Thyroid gland (tissue), 4 donors: ENCODE results near the gene GDA. TPM values are rescaled to one million over a fixed set of nuclear protein-coding genes. Genes with fewer than 3 reads are reported as not detected.
A peak's percentile ranks its signal among the peaks of the same experiment; 100 is the strongest.

Experiments used
- DNase-seq, 2 donors: peaks; one replicate each; pipeline ENCODE4 v3.0.0-alpha.2; 2019
- H3K27ac ChIP-seq, 3 donors: fragments of 200-600 bp; sonication (generic); 1 replicate in 2 of 3; 2 replicates in 1 of 3; pipeline ENCODE4 v1.5.1; 2016 to 2019; ENCODE audit warnings: mild to moderate bottlenecking in 1 of 3, moderate library complexity in 1 of 3
- H3K27me3 ChIP-seq: fragments of 200-600 bp; sonication (generic); one replicate; pipeline ENCODE4 v1.5.1; 2019
- H3K36me3 ChIP-seq, 2 donors: fragments of 200-600 bp; sonication (generic); one replicate each; pipeline ENCODE4 v1.5.1; 2016 to 2019
- H3K4me1 ChIP-seq, 2 donors: fragments of 200-600 bp; sonication (generic); one replicate each; pipeline ENCODE4 v1.5.1; 2017 to 2019
- H3K4me3 ChIP-seq, 3 donors: fragments of 200-600 bp; sonication (generic); replicated peaks in 1 of 3; 1 replicate in 2 of 3; 2 replicates in 1 of 3; pipeline ENCODE4 v1.5.1; 2016; ENCODE audit warnings: mild to moderate bottlenecking in 1 of 3
- H3K9me3 ChIP-seq: fragments of 200-600 bp; sonication (generic); one replicate; pipeline ENCODE4 v1.5.1; 2017
- POLR2A ChIP-seq, 2 donors: fragments of 450-650 bp; IDR thresholded peaks; one replicate each; pipeline ENCODE4 v1.6.1; 2017; ENCODE audit warnings: antibody characterized with exemption in 2 of 2, mild to moderate bottlenecking in 2 of 2, moderate library complexity in 1 of 2
- WGBS, 2 donors: methylation state at CpG; one replicate each; pipeline ENCODE4 v1.1.5; 2017; 5-methylcytosine and 5-hydroxymethylcytosine counted together
- intact Hi-C: fragments of 100-400 bp; cut with DNase I; formaldehyde crosslinking; loops from one replicate; pipeline ENCODE4 v1.15.1; 2023
- total RNA-seq, 4 donors: library from RNA; depleted of rRNA; stranded (reverse); fragments of >200 nt; gene quantifications; one replicate each; pipeline ENCODE4 v1.2.3, GENCODE V29; 2016
- TF ChIP-seq, protein P1 (sequence below), 6 experiments: fragments of 200-600 bp in 3 of 6; fragments of 450-650 bp in 3 of 6; sonication (generic) in 3 of 6; IDR thresholded peaks; one replicate each; pipeline ENCODE4 v1.5.1; 2016 to 2019; ENCODE audit warnings: antibody characterized with exemption in 6 of 6, mild to moderate bottlenecking in 2 of 6, inconsistent platforms in 1 of 6, moderate library complexity in 1 of 6

GDA gene
- total RNA-seq, 4 donors from 2014 or later = 0.78 TPM; not detected in 3

DNA sequence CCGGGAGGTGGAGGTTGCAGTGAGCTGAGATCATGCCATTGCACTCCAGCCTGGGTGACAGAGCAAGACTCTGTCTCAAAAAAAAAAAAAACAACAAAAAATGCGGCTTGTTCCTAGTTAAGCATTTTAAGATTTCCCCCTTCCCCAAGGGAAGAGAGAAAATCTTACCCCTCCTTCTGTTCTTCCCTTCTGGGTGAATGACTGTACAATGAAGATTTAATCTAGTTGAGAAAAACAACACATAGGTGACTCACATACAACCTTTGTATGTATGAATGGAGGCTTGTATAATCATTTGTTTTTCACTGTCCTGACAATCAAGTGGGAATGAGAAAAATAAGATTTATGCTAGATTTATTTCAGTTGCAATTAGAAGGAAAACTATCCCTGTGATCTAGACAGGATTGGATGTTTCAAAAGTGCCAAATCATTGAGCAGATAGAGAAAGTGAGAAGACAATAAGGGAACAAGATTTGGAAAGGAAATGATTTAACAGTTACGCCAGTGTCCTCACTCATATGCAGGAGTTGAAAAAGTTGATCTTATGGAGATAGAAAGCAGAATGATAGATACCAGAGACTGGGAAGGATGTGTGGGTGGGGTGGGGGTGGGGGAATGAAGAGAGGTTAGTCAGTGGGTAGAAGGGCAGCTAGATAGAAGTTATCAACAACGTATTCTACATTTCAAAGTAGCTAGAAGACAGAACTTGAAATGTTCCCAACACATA lies 16.7 kb downstream of the GDA start:
- H3K4me1 ChIP-seq = no peaks in the 10 kb centered on the region
- WGBS, 2 donors = 82 to 86% methylated on average over 4 of the region's 4 CpGs
- no peak overlapping the region for H3K4me3 ChIP-seq
- intact Hi-C loops = no loop called here
- no peaks in the 10 kb centered on the region for H3K27me3 ChIP-seq
- H3K27ac ChIP-seq = no peak overlapping the region
- no peaks in the 10 kb centered on the region for H3K9me3 ChIP-seq
- H3K36me3 ChIP-seq = no peaks in the 10 kb centered on the region
- no peak for DNase-seq
- TF ChIP-seq POLR2A (IDR thresholded peaks at IDR 0.05) = no peak
- TF ChIP-seq, protein P1, sequence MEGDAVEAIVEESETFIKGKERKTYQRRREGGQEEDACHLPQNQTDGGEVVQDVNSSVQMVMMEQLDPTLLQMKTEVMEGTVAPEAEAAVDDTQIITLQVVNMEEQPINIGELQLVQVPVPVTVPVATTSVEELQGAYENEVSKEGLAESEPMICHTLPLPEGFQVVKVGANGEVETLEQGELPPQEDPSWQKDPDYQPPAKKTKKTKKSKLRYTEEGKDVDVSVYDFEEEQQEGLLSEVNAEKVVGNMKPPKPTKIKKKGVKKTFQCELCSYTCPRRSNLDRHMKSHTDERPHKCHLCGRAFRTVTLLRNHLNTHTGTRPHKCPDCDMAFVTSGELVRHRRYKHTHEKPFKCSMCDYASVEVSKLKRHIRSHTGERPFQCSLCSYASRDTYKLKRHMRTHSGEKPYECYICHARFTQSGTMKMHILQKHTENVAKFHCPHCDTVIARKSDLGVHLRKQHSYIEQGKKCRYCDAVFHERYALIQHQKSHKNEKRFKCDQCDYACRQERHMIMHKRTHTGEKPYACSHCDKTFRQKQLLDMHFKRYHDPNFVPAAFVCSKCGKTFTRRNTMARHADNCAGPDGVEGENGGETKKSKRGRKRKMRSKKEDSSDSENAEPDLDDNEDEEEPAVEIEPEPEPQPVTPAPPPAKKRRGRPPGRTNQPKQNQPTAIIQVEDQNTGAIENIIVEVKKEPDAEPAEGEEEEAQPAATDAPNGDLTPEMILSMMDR (IDR thresholded peaks at IDR 0.05) = no peak

DNA sequence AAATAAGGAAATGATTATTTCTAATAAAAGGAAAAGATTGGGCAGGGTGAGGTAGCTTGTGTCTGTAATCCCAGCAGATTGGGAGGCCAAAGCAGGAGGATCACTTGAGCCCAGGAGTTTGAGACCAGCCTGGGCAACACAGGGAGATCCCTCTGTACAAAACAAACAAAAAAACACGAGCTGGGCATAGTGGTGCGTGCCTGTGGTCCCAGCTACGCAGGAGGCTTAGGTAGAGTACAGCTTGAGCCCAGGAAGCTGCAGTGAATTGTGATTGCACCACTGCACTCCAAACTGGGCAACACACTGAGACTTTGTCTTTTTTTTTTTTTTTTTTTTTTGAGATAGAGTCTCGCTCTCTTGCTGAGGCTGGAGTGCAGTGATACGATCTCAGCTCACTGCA lies 18.8 kb downstream of the GDA start:
- no peak for DNase-seq
- TF ChIP-seq, protein P1 (IDR thresholded peaks at IDR 0.05) = no peak
- TF ChIP-seq POLR2A (IDR thresholded peaks at IDR 0.05) = no peak
- Histone ChIP-seq H3K9me3 (no peaks in the 10 kb centered on the region), H3K4me3 (no peak overlapping the region), H3K4me1 (no peaks in the 10 kb centered on the region), H3K27me3 (no peaks in the 10 kb centered on the region), H3K27ac (no peak overlapping the region), H3K36me3 (no peaks in the 10 kb centered on the region)
- 68 to 86% methylated on average over 5 of the region's 5 CpGs for WGBS, 2 donors
- intact Hi-C loops = no loop called here

DNA sequence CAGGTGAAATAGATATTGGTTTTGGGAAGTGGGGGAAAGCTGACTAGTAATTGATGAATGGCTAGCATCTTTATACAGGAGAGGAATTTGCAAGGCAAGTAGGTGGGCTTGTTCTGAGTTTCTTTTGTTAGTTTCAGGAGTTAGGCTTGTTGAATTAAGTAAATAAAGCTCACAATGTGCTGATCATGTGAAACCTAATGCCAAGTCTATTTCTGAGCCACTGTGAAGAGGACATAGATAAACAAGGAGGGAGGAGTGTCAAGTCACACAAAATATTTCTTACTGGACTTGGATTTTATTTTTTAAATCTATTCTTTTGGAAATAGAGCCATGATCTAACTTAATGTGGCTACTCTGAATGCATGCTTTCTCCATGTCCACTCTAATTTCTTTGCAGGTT lies 19.9 kb downstream of the GDA start:
- Histone ChIP-seq H3K27me3 (no peaks in the 10 kb centered on the region), H3K27ac (peak overlapping the region in 1 of 3 donors; percentile 45), H3K36me3 (no peaks in the 10 kb centered on the region), H3K4me3 (no peak overlapping the region), H3K4me1 (no peaks in the 10 kb centered on the region), H3K9me3 (no peaks in the 10 kb centered on the region)
- intact Hi-C loops = no loop called here
- no peak for DNase-seq
- TF ChIP-seq, protein P1 (IDR thresholded peaks at IDR 0.05) = no peak
- no peak for TF ChIP-seq POLR2A (IDR thresholded peaks at IDR 0.05)

DNA sequence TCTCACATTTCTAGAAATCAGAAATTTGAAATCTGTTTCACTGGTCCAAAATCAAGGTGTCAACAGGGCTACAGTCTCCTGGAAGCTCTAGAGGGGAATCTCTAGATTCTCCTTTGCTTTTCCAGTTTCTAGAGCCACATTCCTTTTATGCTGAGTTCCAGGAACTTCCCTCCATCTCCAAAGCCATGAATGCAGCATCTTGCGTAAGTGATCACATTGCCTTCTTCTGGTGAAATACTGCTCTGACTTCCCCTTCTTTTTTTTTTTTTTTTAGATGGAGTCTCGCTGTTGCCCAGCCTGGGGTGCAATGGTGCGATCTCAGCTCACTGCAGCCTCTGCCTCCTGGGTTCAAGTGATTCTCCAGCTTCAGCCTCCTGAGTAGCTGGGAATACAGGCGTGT lies 23.8 kb downstream of the GDA start:
- Histone ChIP-seq H3K4me3 (no peak overlapping the region), H3K27me3 (no peaks in the 10 kb centered on the region), H3K36me3 (no peaks in the 10 kb centered on the region), H3K27ac (no peak overlapping the region), H3K4me1 (no peaks in the 10 kb centered on the region), H3K9me3 (no peaks in the 10 kb centered on the region)
- 94 to 95% methylated on average over 4 of the region's 4 CpGs for WGBS, 2 donors
- intact Hi-C loops = no loop called here
- TF ChIP-seq, protein P1 (IDR thresholded peaks at IDR 0.05) = no peak
- TF ChIP-seq POLR2A (IDR thresholded peaks at IDR 0.05) = no peak
- DNase-seq = no peak

DNA sequence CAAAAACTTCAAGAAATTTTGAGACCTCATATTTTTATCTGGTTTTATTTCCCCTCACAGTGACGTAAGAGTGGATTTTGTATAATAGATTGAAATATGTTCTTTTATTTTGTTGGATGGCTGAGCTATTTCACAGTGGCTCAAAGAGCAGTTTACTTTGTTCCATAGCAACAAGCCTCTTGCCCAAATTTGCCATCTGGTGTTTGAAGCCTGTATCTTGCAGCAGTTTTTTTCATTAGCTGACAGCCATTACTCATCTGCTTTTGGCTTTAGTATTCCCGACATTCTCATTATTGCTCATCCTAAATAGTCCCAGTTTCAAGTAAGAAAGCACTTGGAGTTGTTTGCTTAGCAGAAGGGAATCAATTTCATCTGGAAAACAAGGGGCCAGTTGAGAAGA lies 36.3 kb downstream of the GDA start:
- TF ChIP-seq, protein P1 (IDR thresholded peaks at IDR 0.05) = no peak
- TF ChIP-seq POLR2A (IDR thresholded peaks at IDR 0.05) = no peak
- Histone ChIP-seq H3K27me3 (no peaks in the 10 kb centered on the region), H3K9me3 (no peaks in the 10 kb centered on the region), H3K4me3 (no peak overlapping the region), H3K36me3 (no peaks in the 10 kb centered on the region), H3K4me1 (no peaks in the 10 kb centered on the region), H3K27ac (no peak overlapping the region)
- intact Hi-C loops = no loop called here
- WGBS, 2 donors = 83 to 84% methylated on average over 2 of the region's 2 CpGs
- no peak for DNase-seq
